ENCODE results near the gene BOD1L2. TPM values are rescaled to one million over a fixed set of nuclear protein-coding genes. Genes with fewer than 3 reads are reported as not detected.

The BOD1L2 gene
- total and polyA plus RNA-seq, 2 donors (not counting 3 experiments of a cell fraction or from before 2014, with no cell fraction given) = not detected

DNA sequence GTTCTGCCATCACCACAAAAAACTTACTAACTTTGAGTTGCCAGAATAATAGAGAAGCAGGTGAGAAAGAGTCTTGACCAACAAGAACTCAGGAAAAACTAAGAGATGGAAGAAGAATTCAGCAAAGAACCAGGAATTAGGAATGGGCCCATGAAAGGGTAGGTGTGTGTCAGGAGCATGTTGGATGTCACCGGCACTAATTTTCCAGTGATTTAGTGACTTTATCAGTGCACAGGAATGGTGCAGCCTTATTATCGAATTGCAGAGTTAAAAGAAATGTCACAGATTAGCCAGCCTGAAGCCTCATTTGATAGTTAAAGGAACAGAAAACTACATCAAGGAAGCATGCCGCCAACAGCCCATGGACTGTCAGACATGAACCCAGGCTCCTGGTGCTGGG, 9.0 kb upstream of the BOD1L2 start:
- Histone ChIP-seq H3K27me3 (ENCODE audit: control insufficient read depth in 2 of 2, insufficient read depth in 2 of 2, low read length in 2 of 2) (no peaks in the 10 kb centered on the region), H3K9ac (replicated peaks; ENCODE audit: extremely low read depth, insufficient read depth, low read length) (no peak overlapping the region), H3K4me2 (ENCODE audit: insufficient read depth, low read length) (no peak overlapping the region), H3K4me1 (ENCODE audit: control insufficient read depth, extremely low read depth, insufficient read depth, low read length) (no peaks in the 10 kb centered on the region), H3K9me3 (replicated peaks; ENCODE audit: control insufficient read depth, insufficient read depth, low read length) (no peaks in the 10 kb centered on the region), H3K79me2 (ENCODE audit: control insufficient read depth, insufficient read depth, low read length) (no peaks in the 10 kb centered on the region), H3K36me3 (ENCODE audit: control insufficient read depth in 2 of 2, extremely low read depth in 1 of 2, insufficient read depth in 2 of 2, low read length in 2 of 2) (no peaks in the 10 kb centered on the region), H3K9me1 (replicated peaks; ENCODE audit: control insufficient read depth, extremely low read depth, insufficient read depth, low read length) (no peaks in the 10 kb centered on the region), H3K4me3 (replicated peaks in 1 of 3; ENCODE audit: insufficient read depth in 1 of 3, low read depth in 1 of 3, low read length in 3 of 3) (no peak overlapping the region), H3K27ac (ENCODE audit: insufficient read depth, low read depth, low read length) (no peak overlapping the region), H4K20me1 (replicated peaks; ENCODE audit: control insufficient read depth, extremely low read depth, insufficient read depth, low read length) (no peaks in the 10 kb centered on the region), H2AFZ (ENCODE audit: low read depth, low read length) (no peak overlapping the region)
- DNase-seq (ENCODE audit: low read depth, low spot score) (no peak), FAIRE-seq (no peak)
- TF ChIP-seq POLR2A (IDR thresholded peaks at IDR 0.05; ENCODE audit: low read depth, low read length) (no peak), GATA2 (IDR thresholded peaks at IDR 0.05; ENCODE audit: insufficient read depth, insufficient read length, low read depth, low read length) (no peak), EZH2 (IDR thresholded peaks at IDR 0.05; ENCODE audit: borderline replicate concordance, low read depth, low read length, severe bottlenecking) (no peak), FOS (IDR thresholded peaks at IDR 0.05; ENCODE audit: borderline replicate concordance, insufficient read depth, low read length) (no peak), JUN (IDR thresholded peaks at IDR 0.05; ENCODE audit: borderline replicate concordance, insufficient read depth, insufficient read length, low read depth) (no peak), MYC (IDR thresholded peaks at IDR 0.05; ENCODE audit: low read depth, low read length) (no peak), POLR2AphosphoS5 (IDR thresholded peaks at IDR 0.05; ENCODE audit: insufficient read depth, low read depth, low read length) (no peak)
- TF ChIP-seq, protein P1, sequence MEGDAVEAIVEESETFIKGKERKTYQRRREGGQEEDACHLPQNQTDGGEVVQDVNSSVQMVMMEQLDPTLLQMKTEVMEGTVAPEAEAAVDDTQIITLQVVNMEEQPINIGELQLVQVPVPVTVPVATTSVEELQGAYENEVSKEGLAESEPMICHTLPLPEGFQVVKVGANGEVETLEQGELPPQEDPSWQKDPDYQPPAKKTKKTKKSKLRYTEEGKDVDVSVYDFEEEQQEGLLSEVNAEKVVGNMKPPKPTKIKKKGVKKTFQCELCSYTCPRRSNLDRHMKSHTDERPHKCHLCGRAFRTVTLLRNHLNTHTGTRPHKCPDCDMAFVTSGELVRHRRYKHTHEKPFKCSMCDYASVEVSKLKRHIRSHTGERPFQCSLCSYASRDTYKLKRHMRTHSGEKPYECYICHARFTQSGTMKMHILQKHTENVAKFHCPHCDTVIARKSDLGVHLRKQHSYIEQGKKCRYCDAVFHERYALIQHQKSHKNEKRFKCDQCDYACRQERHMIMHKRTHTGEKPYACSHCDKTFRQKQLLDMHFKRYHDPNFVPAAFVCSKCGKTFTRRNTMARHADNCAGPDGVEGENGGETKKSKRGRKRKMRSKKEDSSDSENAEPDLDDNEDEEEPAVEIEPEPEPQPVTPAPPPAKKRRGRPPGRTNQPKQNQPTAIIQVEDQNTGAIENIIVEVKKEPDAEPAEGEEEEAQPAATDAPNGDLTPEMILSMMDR (IDR thresholded peaks at IDR 0.05; ENCODE audit: extremely low read depth in 1 of 2, insufficient read depth in 1 of 2, low read depth in 1 of 2, low read length in 2 of 2) = no peak
- TF ChIP-seq, protein P2, sequence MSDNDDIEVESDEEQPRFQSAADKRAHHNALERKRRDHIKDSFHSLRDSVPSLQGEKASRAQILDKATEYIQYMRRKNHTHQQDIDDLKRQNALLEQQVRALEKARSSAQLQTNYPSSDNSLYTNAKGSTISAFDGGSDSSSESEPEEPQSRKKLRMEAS (IDR thresholded peaks at IDR 0.05; ENCODE audit: insufficient read depth, insufficient read length) = no peak
- CTCF ChIA-PET = no interaction called here
- intact Hi-C loops (cut with micrococcal nuclease) = no loop called here
- POLR2A ChIA-PET = no interaction called here
- dilution Hi-C loops (cut with MboI; ENCODE audit: extremely low pct_ligation_motif_present, low sequenced_read_pairs) = loop anchor here (25.0 kb wide), 1 partner anchor 149 kb away; no protein-coding TSS in a partner anchor
- no TSS peak for BruUV-seq (replicated peaks)
